Fibroblast of lung (primary cell): Measurements from ENCODE around the gene ECE2. TPM values are rescaled to one million over a fixed set of nuclear protein-coding genes. Genes with fewer than 3 reads are reported as not detected.

ENCODE experiments used
- DNase-seq, 2 donors: peaks; one replicate each; pipeline versions ENCODE4 v3.0.0 to v3.0.0-alpha.2; 2010; ENCODE audit warnings: low read depth in 2 of 2
- H2AFZ ChIP-seq: 2 replicates; pipeline ENCODE4 v1.5.1; 2012; ENCODE audit warnings: low read length, control low read depth, inconsistent platforms
- H3K27ac ChIP-seq: 2 replicates; pipeline ENCODE4 v1.5.1; 2011; ENCODE audit warnings: low read length, control low read depth; ENCODE audit not compliant: insufficient read depth
- H3K27me3 ChIP-seq: 2 replicates; pipeline ENCODE4 v1.5.1; 2011; ENCODE audit warnings: mild to moderate bottlenecking, low read length; ENCODE audit not compliant: control insufficient read depth, insufficient read depth
- H3K36me3 ChIP-seq: 2 replicates; pipeline ENCODE4 v1.5.1; 2011; ENCODE audit warnings: low read length; ENCODE audit not compliant: control insufficient read depth, insufficient read depth
- H3K4me1 ChIP-seq: 2 replicates; pipeline ENCODE4 v1.5.1; 2011; ENCODE audit warnings: low read length; ENCODE audit not compliant: control insufficient read depth, insufficient read depth; ENCODE audit errors: extremely low read depth
- H3K4me2 ChIP-seq: 2 replicates; pipeline ENCODE4 v1.5.1; 2011; ENCODE audit warnings: low read length, control low read depth; ENCODE audit not compliant: insufficient read depth; ENCODE audit errors: extremely low read depth
- H3K4me3 ChIP-seq, 4 experiments: fragments of 200-600 bp in 1 of 4; sonication (generic) in 1 of 4; replicated peaks in 1 of 4; 2 replicates each; pipeline ENCODE4 v1.5.1; 2011 to 2016; ENCODE audit warnings: low read length in 4 of 4, low read depth in 3 of 4, mild to moderate bottlenecking in 3 of 4, control low read depth in 2 of 4, inconsistent platforms in 1 of 4, mixed read lengths in 1 of 4; ENCODE audit not compliant: insufficient read depth in 1 of 4; ENCODE audit errors: control extremely low read depth in 1 of 4
- H3K79me2 ChIP-seq: 2 replicates; pipeline ENCODE4 v1.5.1; 2012; ENCODE audit warnings: mild to moderate bottlenecking, low read length, inconsistent platforms; ENCODE audit not compliant: control insufficient read depth, insufficient read depth
- H3K9ac ChIP-seq: 2 replicates; pipeline ENCODE4 v1.5.1; 2011; ENCODE audit warnings: mild to moderate bottlenecking, low read length, control low read depth; ENCODE audit not compliant: insufficient read depth
- H3K9me3 ChIP-seq: 2 replicates; pipeline ENCODE4 v1.5.1; 2012; ENCODE audit warnings: low read depth, low read length; ENCODE audit not compliant: control insufficient read depth, insufficient read depth
- H4K20me1 ChIP-seq: 2 replicates; pipeline ENCODE4 v1.5.1; 2011; ENCODE audit warnings: low read length; ENCODE audit not compliant: control insufficient read depth, insufficient read depth; ENCODE audit errors: extremely low read depth
- EZH2 ChIP-seq: IDR thresholded peaks from 2 replicates; pipeline ENCODE4 v1.5.1; 2012; ENCODE audit warnings: low read length, control low read depth, mild to moderate bottlenecking; ENCODE audit errors: missing control alignments
- polyA plus RNA-seq, 2 donors: library from polyadenylated mRNA; depleted of rRNA in 1 of 2; stranded (reverse) in 1 of 2; unstranded in 1 of 2; fragments of >200 nt; gene quantifications; 2 replicates each; pipeline ENCODE4 v1.2.1, GENCODE V29; 2011 to 2012; ENCODE audit warnings: missing spikeins in 1 of 2
- total RNA-seq: library from RNA; depleted of rRNA; stranded (reverse); fragments of >200 nt; gene quantifications from 2 replicates; pipeline ENCODE4 v1.2.1, GENCODE V29; 2014
- TF ChIP-seq, protein P1 (sequence below), 2 donors: IDR thresholded peaks in 1 of 2; conservative IDR thresholded peaks in 1 of 2; 1 replicate in 1 of 2; 2 replicates in 1 of 2; pipeline ENCODE4 v1.5.1; 2011 to 2012; ENCODE audit warnings: low read length in 2 of 2, control low read depth in 1 of 2, inconsistent platforms in 1 of 2, low read depth in 1 of 2, mild to moderate bottlenecking in 1 of 2

ECE2 gene
- total and polyA plus RNA-seq, 2 donors (not counting 1 experiment from before 2014, with no cell fraction given) = not detected

GRCh38 chr3:184236636-184237035 is 39.2 kb upstream of the ECE2 start:
- no peak for TF ChIP-seq EZH2
- TF ChIP-seq, protein P1, sequence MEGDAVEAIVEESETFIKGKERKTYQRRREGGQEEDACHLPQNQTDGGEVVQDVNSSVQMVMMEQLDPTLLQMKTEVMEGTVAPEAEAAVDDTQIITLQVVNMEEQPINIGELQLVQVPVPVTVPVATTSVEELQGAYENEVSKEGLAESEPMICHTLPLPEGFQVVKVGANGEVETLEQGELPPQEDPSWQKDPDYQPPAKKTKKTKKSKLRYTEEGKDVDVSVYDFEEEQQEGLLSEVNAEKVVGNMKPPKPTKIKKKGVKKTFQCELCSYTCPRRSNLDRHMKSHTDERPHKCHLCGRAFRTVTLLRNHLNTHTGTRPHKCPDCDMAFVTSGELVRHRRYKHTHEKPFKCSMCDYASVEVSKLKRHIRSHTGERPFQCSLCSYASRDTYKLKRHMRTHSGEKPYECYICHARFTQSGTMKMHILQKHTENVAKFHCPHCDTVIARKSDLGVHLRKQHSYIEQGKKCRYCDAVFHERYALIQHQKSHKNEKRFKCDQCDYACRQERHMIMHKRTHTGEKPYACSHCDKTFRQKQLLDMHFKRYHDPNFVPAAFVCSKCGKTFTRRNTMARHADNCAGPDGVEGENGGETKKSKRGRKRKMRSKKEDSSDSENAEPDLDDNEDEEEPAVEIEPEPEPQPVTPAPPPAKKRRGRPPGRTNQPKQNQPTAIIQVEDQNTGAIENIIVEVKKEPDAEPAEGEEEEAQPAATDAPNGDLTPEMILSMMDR (conservative IDR thresholded peaks at IDR 0.05 in 1 of 2, IDR thresholded peaks at IDR 0.05 in 1 of 2; ENCODE audit: low read depth in 1 of 2, low read length in 2 of 2) = no peak
- peaks cover 13% of the 10 kb centered on the region for H3K27me3 ChIP-seq
- no peaks in the 10 kb centered on the region for H4K20me1 ChIP-seq
- H3K4me2 ChIP-seq = no peak overlapping the region
- no peak overlapping the region for H3K4me3 ChIP-seq
- no peak overlapping the region for H3K27ac ChIP-seq
- H2AFZ ChIP-seq = no peak overlapping the region
- H3K4me1 ChIP-seq = peaks cover 2% of the 10 kb centered on the region
- H3K9ac ChIP-seq = no peak overlapping the region
- H3K79me2 ChIP-seq = no peaks in the 10 kb centered on the region
- no peaks in the 10 kb centered on the region for H3K9me3 ChIP-seq
- H3K36me3 ChIP-seq = no peaks in the 10 kb centered on the region
- DNase-seq = no peak

- Histone ChIP-seq H3K36me3 (no peaks in the 10 kb centered on the region), H3K27ac (no peak overlapping the region), H4K20me1 (no peaks in the 10 kb centered on the region), H3K27me3 (peaks cover 7% of the 10 kb centered on the region), H3K4me1 (peaks cover 2% of the 10 kb centered on the region), H3K79me2 (no peaks in the 10 kb centered on the region), H3K9me3 (no peaks in the 10 kb centered on the region), H3K4me2 (no peak overlapping the region), H3K9ac (no peak overlapping the region), H2AFZ (no peak overlapping the region), H3K4me3 (no peak overlapping the region)
- DNase-seq = no peak
- TF ChIP-seq, protein P1 (conservative IDR thresholded peaks at IDR 0.05 in 1 of 2, IDR thresholded peaks at IDR 0.05 in 1 of 2; ENCODE audit: low read depth in 1 of 2, low read length in 2 of 2) = no peak
- TF ChIP-seq EZH2 = no peak
Measured at GRCh38 chr3:184237211-184237610, 38.6 kb upstream of the ECE2 start.

- Histone ChIP-seq H3K27me3 (peaks cover under 1% of the 10 kb centered on the region), H3K79me2 (no peaks in the 10 kb centered on the region), H2AFZ (no peak overlapping the region), H3K27ac (no peak overlapping the region), H3K36me3 (peaks cover 1% of the 10 kb centered on the region), H3K4me3 (no peak overlapping the region), H3K9me3 (no peaks in the 10 kb centered on the region), H3K9ac (no peak overlapping the region), H3K4me1 (peaks cover 2% of the 10 kb centered on the region), H3K4me2 (no peak overlapping the region), H4K20me1 (no peaks in the 10 kb centered on the region)
- DNase-seq = no peak
- no peak for TF ChIP-seq EZH2
- TF ChIP-seq, protein P1 (conservative IDR thresholded peaks at IDR 0.05 in 1 of 2, IDR thresholded peaks at IDR 0.05 in 1 of 2; ENCODE audit: low read depth in 1 of 2, low read length in 2 of 2) = no peak
Measured at GRCh38 chr3:184237807-184238206, 38.0 kb upstream of the ECE2 start.
